ENCODE measurements around the gene TSPAN9.

Gene TSPAN9

DNA sequence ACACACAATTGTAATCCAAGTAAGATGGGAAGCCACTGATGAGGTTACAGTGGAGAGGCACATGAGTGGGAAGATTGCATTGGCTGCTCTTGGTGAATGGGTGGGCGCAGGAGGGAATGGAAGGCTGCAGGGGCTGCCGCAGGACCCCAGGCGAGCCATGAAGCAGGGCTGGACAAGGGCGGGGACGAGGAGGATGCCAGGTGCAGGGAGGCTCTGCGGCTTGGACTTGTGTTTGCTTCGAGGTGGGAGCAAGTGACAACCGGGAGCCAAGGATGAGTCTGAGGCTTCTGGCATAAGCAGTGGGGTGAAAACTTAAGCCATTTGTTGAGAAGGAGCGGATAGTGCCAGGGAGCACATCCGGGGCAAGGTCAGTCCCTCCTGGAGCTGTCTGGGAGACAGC, 115.0 kb downstream of the TSPAN9 start:
- DNase-seq: no peak

DNA sequence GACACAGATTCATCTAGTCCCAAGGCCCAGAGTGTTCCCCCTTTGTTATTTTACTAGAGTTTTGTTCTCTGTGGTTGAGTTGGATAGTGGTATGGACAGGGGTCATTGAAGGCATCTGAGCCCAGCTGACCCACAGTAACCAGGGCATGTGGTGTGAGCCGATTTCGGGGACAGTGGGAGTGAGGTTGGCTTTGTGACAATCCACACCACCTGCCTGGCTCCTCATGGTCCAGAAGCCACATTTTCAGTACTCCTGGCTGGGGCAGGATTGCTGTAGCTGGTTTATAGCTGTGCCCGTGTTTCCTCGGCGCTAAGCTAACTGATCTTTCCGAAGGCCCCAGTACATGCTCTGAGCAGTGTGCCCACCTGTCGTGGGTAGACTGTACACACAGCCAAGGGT, 116.0 kb downstream of the TSPAN9 start:
- no peak for DNase-seq

DNA sequence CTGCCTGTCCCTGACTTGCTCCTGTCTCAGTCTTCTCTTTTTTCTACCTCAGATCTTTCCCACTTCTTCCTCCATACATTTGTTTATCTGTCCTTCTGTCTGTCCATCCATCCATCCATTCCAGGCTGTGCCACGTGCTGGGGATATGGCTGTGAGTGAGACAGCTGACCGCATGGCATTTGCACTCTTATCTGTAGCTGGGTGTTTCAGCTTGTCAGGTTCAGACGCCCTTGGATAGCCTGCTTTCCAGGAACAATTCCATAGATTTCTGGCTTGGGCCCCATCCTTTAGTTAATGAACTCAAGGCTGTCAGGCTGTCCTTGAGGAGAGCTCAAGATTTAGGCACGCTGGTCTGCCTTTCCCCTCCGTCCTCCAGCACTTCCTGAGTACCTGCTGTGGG, 116.6 kb downstream of the TSPAN9 start:
- no peak for DNase-seq

- DNase-seq: no peak
These were observed 118.2 kb downstream of the TSPAN9 start for GRCh38 chr12:3195337-3195736.

- no peak for DNase-seq
These were observed 118.8 kb downstream of the TSPAN9 start for GRCh38 chr12:3195859-3196483.

GRCh38 chr12:3196488-3196887, 119.3 kb downstream of the TSPAN9 start:
- DNase-seq: no peak

DNA sequence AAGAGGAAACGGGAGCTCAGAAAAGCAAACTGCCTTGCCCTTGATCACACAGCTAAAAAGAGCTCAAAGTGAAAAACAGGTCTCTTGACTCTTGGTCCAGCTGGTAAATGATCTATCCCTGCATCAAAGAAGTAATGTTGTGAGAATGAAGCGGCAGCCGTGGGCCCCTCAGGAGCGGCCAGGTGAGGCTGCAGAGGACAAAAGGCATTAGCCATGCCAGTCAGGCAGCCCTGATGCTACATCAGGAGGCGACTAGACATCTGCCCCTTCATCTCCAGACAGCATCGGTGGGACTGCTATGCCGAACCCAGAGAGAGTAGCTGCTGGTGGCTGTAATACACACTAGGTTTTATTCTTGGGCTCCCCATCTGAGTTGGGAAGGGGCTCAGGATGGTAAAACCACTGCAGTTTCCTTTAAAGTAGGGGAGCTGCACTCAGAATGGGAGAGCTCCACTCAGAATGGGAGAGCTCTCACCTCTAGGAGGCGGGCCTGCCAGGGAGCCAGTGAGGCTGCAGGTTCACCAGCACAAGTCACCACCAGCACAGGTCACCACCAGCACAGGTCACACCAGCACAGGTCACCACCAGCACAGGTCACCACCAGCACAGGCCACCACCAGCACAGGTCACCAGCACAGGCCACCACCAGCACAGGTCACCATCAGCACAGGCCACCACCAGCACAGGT, 120.1 kb downstream of the TSPAN9 start:
- DNase-seq: no peak

- peak; percentile 88 for DNase-seq
These were observed 122.4 kb downstream of the TSPAN9 start for GRCh38 chr12:3199551-3200031.

DNA sequence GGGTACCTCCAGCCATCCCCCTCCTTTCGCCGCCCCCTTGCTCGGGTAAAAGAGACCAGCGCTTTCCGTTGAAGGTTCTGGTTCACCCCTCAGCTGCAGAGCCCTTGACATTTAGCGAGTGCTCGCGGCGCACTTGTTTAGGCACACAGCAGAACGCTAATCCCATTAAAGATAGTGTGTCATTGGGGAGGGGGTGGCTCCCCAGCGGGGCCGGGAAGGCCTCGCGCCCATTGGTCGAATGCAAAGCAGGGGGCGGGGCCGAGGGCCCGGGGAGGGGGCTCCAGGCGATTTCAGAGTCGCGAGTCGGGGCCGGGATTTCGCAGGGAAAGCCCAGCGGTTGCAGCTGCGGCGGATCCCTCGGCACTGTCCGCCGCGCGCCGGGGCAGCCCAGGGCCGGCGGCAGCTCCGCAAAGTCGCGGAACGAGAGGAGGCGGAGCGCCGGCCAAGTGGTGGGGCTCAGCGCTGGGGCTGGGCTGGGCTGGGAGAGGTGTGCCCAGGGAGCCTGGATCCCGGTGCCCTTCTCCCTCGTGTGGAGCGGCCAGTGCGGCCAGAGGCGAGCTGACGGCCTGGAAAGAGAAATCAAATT, 122.9 kb downstream of the TSPAN9 start:
- peak; percentile 89 for DNase-seq

- peak; percentile 60 for DNase-seq
These were observed 123.6 kb downstream of the TSPAN9 start for GRCh38 chr12:3200814-3201233.

DNA sequence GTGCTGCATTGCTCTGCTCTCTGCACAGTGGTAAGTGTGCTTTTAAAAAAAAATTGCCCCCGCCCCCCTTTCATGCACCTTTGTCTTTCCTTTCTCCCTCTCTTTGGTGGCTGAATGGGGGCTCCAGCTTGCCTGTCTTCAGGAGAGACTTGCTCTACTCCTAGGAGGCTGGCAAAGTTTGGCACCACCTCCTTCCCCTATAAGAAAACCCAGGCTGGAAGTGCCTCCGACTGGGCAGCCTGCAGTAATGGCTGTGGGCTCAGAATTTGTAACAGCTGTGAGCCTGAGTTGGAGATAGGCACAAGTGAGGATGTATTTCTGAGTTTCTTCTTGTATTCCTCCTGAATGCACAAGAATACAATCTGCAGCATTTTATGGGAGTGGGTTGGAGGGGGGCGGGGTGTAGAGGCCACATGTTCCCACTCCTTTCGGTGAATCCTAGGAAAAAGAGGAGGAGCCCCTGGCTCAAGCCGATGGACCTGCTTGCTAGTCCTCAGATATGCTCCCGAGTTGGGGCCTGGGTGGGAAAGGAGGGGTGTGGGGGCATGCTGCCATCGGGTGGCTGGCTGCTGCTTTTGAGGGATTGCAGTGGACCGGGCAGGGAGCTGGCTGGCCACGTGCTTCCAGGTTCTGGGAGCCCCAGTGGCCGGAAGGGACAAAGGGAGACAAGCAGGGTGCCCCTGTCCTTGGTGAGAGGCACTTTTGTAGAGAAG, 124.3 kb downstream of the TSPAN9 start:
- DNase-seq: no peak

GRCh38 chr12:3202096-3202495, 124.9 kb downstream of the TSPAN9 start:
- no peak for DNase-seq

DNA sequence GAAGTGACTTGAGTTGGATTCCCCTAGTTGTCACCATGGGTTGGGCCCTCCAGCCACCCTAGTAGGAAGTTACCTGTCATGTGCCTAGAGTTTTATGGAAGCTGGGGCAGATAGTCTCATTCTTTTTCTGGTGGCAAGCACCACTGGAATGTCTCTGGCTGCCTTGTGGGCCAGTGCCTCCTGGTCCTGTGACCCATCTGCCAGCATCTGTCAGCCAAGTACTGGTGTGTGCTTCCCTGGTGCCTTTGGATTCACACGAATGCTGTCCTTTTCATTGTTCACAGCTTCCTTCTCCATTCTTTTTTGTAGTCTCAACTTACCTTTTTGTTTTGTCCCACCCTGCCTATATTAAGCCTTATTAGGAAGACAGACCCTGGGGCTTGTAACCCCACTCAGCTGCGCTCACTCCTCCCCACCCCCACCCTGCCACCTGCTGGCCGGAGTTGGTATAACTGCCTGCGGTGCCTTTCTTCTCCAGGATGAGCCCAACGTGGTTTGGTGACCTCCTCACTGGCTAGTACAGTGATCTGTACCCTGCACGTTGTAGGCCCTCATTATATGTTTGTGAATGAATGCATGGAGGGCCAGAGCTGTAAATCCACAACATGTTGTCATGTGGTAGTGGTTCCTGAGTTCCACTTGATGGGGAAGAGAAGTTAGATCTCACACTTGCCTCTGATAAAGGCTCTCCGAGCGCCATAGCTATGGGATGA, 125.7 kb downstream of the TSPAN9 start:
- peak; percentile 88 for DNase-seq

- no peak for DNase-seq
These were observed 126.5 kb downstream of the TSPAN9 start for GRCh38 chr12:3203713-3204112.

- no peak for DNase-seq
These were observed 127.0 kb downstream of the TSPAN9 start for GRCh38 chr12:3204143-3204542.

DNA sequence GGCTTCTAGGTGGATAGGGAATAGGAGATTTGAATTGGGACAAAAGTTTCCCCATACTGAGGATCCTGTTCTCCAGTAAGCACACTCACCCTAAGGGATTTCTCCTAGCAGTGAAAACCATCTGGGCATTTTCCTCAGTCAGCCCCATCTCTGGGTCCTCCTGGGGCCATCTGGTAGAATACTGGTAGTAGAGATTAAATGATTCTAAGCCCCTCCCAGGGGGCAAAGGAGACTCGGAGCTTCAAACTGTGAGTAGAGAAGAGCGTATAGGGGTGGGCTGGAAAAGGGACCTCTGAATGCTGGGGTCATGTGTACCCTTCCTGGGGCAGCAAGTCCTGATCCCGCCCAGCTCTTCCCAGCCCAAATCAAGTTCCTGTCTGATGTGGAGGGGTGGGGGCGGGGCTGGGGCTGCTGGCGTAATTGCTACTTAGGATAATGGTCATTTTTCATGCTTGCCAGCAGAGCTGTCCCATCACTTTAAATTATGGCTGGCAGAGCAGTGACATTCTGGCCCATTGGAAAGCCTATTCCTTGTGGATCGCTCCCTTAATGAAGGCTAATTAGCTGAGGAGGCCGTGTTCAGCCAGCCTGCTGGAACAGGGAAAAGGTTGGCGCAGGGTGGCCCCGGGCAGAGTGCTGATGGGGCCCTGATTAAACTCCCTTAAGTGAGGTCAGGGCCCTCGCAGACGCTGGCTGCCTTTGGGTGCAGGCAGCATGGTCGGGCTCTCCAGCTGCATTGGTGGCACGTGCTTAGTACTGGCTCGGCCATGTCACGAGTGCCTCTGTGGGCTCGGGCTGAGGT, 127.8 kb downstream of the TSPAN9 start:
- DNase-seq: peak; percentile 74

GRCh38 chr12:3205742-3206519, 128.8 kb downstream of the TSPAN9 start:
- DNase-seq: no peak

DNA sequence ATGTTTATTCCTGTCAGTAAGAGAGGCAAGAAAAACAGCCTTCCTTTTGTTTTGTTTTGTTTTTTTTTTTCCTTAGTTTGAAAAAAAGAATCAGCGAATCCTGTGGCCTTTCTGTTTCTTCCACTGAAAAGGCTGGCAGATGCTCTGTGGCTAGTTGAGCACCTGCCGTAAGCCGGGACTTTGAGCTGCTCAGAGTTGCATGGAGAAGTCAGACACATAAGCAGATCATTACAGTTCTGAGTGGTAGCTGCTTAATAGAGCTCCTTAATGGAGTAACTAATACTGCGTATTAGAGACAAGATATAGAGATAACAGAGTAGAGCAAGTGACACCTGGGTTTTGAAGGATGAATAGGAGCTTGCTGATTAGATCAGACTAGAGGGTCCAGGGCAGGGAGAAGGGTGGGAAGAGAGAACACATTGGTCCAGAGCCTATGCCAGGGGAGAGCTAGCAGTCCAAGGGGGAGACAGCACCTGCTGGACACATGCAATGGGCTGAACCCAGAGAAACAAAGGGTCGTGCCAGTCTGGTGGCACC, 129.4 kb downstream of the TSPAN9 start:
- DNase-seq: no peak

GRCh38 chr12:3207175-3207574, 130.0 kb downstream of the TSPAN9 start:
- DNase-seq: peak; percentile 51

DNA sequence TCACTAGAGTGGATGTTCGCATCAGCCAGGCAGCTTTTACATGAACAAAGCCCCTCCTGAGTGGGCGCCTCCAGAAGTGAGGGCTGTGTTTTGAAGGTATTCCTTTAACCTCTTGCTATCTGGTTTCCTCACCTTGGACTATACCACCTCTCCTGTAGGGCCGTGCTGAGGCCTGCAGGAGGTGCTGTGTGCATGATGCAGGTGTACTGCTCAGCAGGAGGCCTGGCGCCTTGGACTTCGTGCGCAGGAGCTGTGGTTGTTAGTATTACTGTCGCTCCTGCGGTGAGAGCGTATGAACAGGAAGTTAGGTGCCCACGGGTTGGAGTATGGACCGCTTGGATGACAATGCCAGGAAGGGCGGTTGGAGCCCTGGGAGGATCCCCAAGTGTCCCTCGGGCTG, 130.7 kb downstream of the TSPAN9 start:
- DNase-seq: no peak

DNA sequence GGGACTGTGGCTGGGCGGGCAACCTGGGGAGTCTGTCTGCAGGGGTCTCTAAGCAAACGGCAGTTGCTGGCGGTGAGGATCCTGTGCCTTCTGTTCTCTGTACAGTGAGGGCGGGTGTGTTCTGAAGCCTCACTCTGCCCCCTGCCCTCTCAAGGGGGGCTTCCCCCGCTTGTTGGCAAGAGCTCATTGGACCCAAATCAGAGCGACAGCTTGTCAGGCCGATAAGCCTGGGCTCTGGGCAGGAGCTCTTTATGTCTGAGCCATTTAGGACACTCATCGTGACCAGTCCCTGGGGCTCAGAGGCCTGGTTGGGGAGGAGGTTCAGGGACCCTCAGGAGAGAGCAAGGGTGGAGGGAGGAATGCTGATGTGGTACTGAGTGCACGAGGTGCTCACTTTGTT, 136.0 kb downstream of the TSPAN9 start:
- DNase-seq: peak; percentile 77

Measured in retina (tissue), 1 donor.